Measurements from ENCODE around the gene ARHGAP10.
A peak's percentile ranks its signal among the peaks of the same experiment; 100 is the strongest.
"Not testable (repeated sequence)": the region's sequence is repeated elsewhere in the genome, so short reads cannot be mapped to it uniquely, and the experiment has no call there.

ARHGAP10 gene

DNA sequence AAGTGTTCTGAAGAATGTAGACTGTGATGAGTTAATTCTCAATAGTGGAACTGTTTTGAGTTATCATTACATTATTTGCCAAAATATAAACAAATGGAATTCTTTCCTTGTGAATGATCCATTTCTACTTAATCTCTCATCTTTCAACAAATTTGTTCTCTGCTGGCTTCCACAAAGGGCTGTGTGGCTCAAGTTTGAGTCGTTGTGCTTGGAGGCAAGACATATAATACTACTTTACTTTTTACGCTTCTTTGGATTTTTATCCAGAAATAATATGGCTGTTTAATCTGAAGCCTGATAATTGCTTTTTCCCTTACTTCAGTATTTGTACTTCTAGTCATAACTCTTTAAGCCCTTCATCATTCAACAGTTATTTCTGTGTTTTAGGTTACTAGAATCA is 169.5 kb downstream of the ARHGAP10 start:
- no peak for DNase-seq (ENCODE audit: low read depth, low spot score)

GRCh38 chr4:147901916-147902315 is 170.0 kb downstream of the ARHGAP10 start:
- DNase-seq (ENCODE audit: low read depth, low spot score): no peak

- no peak for DNase-seq (ENCODE audit: low read depth, low spot score)
Measured at GRCh38 chr4:147909225-147909624, 177.3 kb downstream of the ARHGAP10 start.

GRCh38 chr4:147910315-147910714 is 178.4 kb downstream of the ARHGAP10 start:
- no peak for DNase-seq (ENCODE audit: low read depth, low spot score)

DNA sequence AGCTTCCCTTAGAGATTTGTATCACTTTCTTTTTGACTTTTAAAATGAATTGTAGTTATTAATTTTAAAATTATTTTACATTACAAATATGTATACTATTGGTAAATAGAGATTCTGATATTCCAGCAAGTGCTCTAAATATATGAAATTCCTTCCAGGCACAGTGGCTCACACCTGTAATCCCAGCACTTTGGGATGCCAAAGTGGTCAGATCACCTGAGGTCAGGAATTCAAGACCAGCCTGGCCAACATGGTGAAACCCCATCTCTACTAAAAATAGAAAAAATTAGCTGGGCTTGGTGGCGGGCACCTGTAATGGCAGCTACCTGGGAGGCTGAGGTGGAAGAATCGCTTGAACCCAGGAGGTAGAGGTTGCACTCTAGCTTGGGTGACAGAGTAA is 180.2 kb downstream of the ARHGAP10 start:
- DNase-seq (ENCODE audit: low read depth, low spot score): not testable (repeated sequence)

DNA sequence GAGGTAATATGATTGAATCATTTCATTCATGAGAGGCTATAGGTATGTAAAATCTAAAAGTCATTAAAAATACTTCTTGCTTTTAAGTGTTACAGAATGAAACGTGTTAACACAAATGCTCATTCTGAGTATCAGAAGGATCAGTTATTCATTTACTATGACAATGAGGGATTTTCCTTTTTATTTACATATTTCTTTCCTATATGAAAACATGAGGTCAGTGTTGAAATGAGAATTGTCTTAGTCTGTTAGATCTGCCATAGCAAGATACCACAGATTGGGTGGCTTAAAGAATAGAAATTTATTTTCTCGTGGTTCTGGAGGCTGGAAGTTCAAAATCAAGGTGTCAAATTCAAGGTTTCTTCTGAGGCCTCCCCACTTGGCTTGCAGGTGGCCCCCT is 181.2 kb downstream of the ARHGAP10 start:
- no peak for DNase-seq (ENCODE audit: low read depth, low spot score)

DNA sequence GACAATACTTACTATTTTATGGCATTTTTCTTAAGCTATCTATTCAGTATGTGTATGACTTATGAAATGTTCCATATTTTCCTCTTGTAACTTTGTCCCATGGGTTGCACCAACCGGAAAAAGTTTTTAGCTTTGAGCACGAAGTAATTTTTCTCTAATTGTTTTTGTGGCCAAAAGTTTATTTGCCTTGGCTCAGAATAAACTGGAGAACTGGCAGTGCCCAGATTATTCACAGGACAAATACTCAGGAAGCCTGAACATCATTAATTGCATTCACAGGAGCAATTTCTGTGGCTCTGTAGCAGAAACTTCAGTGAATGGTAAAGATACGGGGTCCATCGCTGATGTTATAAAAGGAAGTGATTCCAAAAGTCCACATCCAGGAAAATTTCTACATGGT is 184.5 kb downstream of the ARHGAP10 start:
- DNase-seq (ENCODE audit: low read depth, low spot score): no peak

GRCh38 chr4:147923381-147923780 is 191.5 kb downstream of the ARHGAP10 start:
- no peak for DNase-seq (ENCODE audit: low read depth, low spot score)

DNA sequence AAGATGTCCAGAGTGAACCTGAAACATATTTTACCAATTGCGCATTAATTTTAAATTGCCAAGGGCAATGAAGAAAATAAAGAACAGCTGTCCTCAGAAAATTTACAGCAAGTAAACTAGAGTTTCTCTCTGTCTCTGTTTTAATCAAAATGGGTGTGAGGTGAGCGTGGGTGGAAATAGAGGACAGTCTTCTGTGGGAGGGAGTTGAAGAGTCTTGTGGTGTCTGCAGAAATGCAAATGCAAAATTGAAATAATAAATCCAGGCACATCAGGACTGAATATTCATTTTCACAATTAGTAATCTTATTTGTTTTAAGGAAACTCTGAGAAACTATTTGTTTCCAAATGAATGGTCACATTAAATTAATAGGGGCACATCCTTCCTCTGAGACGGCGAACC is 192.0 kb downstream of the ARHGAP10 start:
- DNase-seq (ENCODE audit: low read depth, low spot score): no peak

GRCh38 chr4:147924604-147925412 is 192.9 kb downstream of the ARHGAP10 start:
- DNase-seq (ENCODE audit: low read depth, low spot score): peak; percentile 25

- DNase-seq (ENCODE audit: low read depth, low spot score): no peak
Measured at GRCh38 chr4:147927377-147928137, 195.7 kb downstream of the ARHGAP10 start.

DNA sequence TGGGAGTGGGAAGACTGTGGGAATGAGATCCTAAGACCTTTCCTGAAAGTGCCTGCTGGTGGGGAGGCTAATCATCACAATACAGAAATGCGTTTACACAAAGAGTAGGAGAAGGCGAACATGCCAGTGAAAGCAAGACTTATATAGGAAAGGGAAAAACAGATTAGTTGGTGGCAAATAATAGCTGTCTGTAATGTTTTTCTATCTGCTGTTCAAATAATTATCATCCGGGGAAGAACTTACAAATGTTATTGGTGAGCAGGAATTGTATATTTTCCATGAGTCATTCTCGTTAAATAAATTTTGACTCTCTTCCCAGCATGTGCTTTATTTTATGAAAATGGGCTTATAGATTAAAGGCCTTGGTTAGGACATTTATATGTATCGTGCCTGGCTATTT is 196.5 kb downstream of the ARHGAP10 start:
- no peak for DNase-seq (ENCODE audit: low read depth, low spot score)

GRCh38 chr4:147929746-147930145 is 197.9 kb downstream of the ARHGAP10 start:
- DNase-seq (ENCODE audit: low read depth, low spot score): no peak

- DNase-seq (ENCODE audit: low read depth, low spot score): no peak
Measured at GRCh38 chr4:147933316-147933715, 201.4 kb downstream of the ARHGAP10 start.

- no peak for DNase-seq (ENCODE audit: low read depth, low spot score)
Measured at GRCh38 chr4:147933779-147934178, 201.9 kb downstream of the ARHGAP10 start.

- DNase-seq (ENCODE audit: low read depth, low spot score): no peak
Measured at GRCh38 chr4:147938496-147938895, 206.6 kb downstream of the ARHGAP10 start.

DNA sequence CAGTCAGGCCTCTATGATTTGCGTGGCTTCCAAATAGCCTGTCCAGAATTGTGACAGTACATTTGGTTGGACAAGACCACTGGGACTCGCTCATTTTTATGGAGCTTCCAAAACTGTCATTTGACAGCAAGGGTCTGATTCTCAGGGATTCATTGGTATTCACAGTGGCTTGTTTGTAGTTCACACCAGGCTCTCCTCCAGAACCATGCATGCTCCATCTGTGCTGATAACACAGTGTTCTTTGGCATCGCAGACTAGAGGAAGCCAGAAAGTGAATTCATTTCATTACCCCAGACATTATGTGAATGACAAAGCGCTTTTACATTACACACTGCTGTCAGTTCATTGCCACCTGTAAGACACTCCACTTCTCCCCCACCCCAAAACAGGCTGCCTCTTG is 208.3 kb downstream of the ARHGAP10 start:
- no peak for DNase-seq (ENCODE audit: low read depth, low spot score)

DNA sequence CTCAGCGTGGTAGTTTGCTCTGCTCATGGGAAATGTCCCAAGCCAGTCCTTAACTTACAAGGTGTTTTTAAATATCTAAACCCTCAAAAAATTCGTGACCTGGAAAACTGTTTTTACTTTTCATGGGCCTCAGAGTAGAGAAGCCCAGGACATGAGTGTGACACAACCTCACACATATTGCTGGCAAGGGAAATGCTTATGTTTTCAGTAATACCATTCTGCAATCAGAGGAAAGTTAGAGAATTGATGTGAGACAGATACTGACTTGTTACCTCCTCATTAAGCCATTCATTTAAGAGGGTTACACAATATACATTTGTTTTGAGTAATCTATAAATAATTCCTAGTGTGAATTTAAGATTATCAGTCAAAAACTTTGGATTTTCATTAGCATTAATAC is 209.5 kb downstream of the ARHGAP10 start:
- DNase-seq (ENCODE audit: low read depth, low spot score): no peak

- no peak for DNase-seq (ENCODE audit: low read depth, low spot score)
Measured at GRCh38 chr4:147942729-147943128, 210.8 kb downstream of the ARHGAP10 start.

- DNase-seq (ENCODE audit: low read depth, low spot score): no peak
Measured at GRCh38 chr4:147943159-147943638, 211.3 kb downstream of the ARHGAP10 start.

DNA sequence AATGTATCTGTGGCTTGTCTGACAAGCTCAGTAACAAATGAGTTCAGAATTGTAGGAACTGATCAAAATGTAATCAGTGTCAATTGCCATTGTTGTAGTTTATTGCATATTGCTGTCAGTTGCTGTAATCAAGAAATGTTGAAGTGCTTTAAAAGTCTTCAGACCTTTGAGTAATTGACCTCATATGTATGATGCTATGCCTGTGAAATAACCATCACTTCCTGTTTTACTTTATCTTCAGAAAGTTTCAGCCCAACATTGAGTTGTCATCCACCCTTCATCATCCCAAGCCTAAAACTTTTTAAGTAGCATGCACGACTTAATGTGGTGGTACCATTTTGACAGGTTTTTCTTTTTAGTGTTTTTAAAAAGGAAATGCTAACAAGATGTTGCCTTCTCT is 212.4 kb downstream of the ARHGAP10 start:
- no peak for DNase-seq (ENCODE audit: low read depth, low spot score)

DNA sequence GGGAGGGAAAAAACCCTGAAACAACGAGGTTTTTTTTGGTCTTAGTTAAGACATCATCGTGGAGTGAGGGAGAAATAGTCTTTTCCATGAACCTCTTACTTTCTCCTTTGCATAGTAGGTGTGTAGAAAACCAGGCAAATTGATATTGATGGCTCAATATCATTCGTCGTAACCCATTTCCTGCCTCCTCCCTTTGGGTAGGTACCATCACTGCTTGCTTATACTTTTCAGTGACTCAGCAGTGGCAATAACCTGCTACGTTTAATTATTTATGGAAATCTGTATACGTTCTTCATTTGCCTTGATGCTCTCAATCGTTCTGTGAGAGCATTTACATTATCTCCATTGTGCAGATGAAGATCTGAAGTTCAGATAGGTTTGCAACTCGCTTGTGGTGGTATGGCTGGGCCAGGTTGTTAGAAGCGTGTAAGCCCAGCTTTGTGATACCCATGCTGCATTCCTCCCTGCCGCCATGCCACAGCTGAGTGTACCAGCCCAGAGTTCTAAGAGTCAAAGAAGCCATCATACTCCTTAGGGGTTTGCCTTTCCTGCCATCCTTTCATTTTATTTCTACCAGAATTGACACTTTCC is 212.9 kb downstream of the ARHGAP10 start:
- DNase-seq (ENCODE audit: low read depth, low spot score): no peak
